Thyroid gland (tissue), 4 donors: ENCODE data around the gene TAGAP.

Experiments used
- CTCF ChIP-seq, 6 experiments: fragments of 200-600 bp in 3 of 6; fragments of 450-650 bp in 3 of 6; sonication (generic) in 3 of 6; IDR thresholded peaks; one replicate each; pipeline ENCODE4 v1.5.1; 2016 to 2019; ENCODE audit warnings: antibody characterized with exemption in 6 of 6, mild to moderate bottlenecking in 2 of 6, inconsistent platforms in 1 of 6, moderate library complexity in 1 of 6
- POLR2A ChIP-seq, 2 donors: fragments of 450-650 bp; IDR thresholded peaks; one replicate each; pipeline ENCODE4 v1.6.1; 2017; ENCODE audit warnings: antibody characterized with exemption in 2 of 2, mild to moderate bottlenecking in 2 of 2, moderate library complexity in 1 of 2

- no peak for TF ChIP-seq CTCF (IDR thresholded peaks at IDR 0.05)
- TF ChIP-seq POLR2A (IDR thresholded peaks at IDR 0.05): no peak
Observed at GRCh38 chr6:159012201-159012600, 32.6 kb downstream of the TAGAP start.
